Putamen (tissue), 1 donor: ENCODE results near the gene CDHR5.
"Not testable (repeated sequence)": the region's sequence is repeated elsewhere in the genome, so short reads cannot be mapped to it uniquely, and the experiment has no call there.

ENCODE experiments used
- DNase-seq: peaks from one replicate; pipeline ENCODE4 v3.0.0-alpha.2; 2016; ENCODE audit warnings: low spot score

CDHR5 gene

GRCh38 chr11:586376-587316 is 38.1 kb downstream of the CDHR5 start:
- no peak for DNase-seq

GRCh38 chr11:584287-584686 is 40.5 kb downstream of the CDHR5 start:
- DNase-seq = no peak

- DNase-seq = peak; percentile 69
Measured at GRCh38 chr11:581752-582151, 43.0 kb downstream of the CDHR5 start.

- no peak for DNase-seq
Measured at GRCh38 chr11:581342-581741, 43.4 kb downstream of the CDHR5 start.

GRCh38 chr11:579830-580601 is 44.7 kb downstream of the CDHR5 start:
- no peak for DNase-seq

- DNase-seq = no peak
Measured at GRCh38 chr11:578276-579035, 46.3 kb downstream of the CDHR5 start.

- DNase-seq = no peak
Measured at GRCh38 chr11:577611-577894, 47.2 kb downstream of the CDHR5 start.

GRCh38 chr11:576811-577610 is 47.7 kb downstream of the CDHR5 start:
- DNase-seq = no peak

GRCh38 chr11:575996-576768 is 48.6 kb downstream of the CDHR5 start, which contains the start of gene PHRF1:
Gene PHRF1, plus strand, starts transcription at chr11:576470. Its CDS starts 5,043 bp downstream, at chr11:581513.
- peak; percentile 96 for DNase-seq

- no peak for DNase-seq
Measured at GRCh38 chr11:575313-575995, 49.3 kb downstream of the CDHR5 start.

- DNase-seq = no peak
Measured at GRCh38 chr11:574632-575312, 50.0 kb downstream of the CDHR5 start.

- not testable (repeated sequence) for DNase-seq
Measured at GRCh38 chr11:574031-574570, 50.7 kb downstream of the CDHR5 start.

GRCh38 chr11:573146-573759 is 51.5 kb downstream of the CDHR5 start:
- no peak for DNase-seq

- DNase-seq = no peak
Measured at GRCh38 chr11:571802-572185, 53.0 kb downstream of the CDHR5 start.

GRCh38 chr11:569158-569885 is 55.4 kb downstream of the CDHR5 start:
- DNase-seq = no peak

- DNase-seq = peak; percentile 89
Measured at GRCh38 chr11:568306-569157, 56.2 kb downstream of the CDHR5 start.

- no peak for DNase-seq
Measured at GRCh38 chr11:567629-568292, 57.0 kb downstream of the CDHR5 start.
